ENCODE data around the gene MCM3AP. TPM values are rescaled to one million over a fixed set of nuclear protein-coding genes. Genes with fewer than 3 reads are reported as not detected.

The MCM3AP gene
- total RNA-seq, 1 donor from 2014 or later, result 107 TPM

GRCh38 chr21:46187814-46188213 lies 97.6 kb downstream of the MCM3AP start:
- no peak for DNase-seq (ENCODE audit: low spot score)

- no peak for DNase-seq (ENCODE audit: low spot score)
Measured at GRCh38 chr21:46187261-46187660, 98.2 kb downstream of the MCM3AP start.

GRCh38 chr21:46185716-46186115 lies 99.7 kb downstream of the MCM3AP start:
- DNase-seq (ENCODE audit: low spot score), result no peak

Other genes with a start within 250 kb of the MCM3AP start
- gene COL6A2, start 187.5 kb downstream of the MCM3AP start, total RNA-seq, result 1,004 TPM
- gene FTCD, start 130.0 kb downstream of the MCM3AP start, total RNA-seq, result 1.3 TPM
- 6.9 TPM for gene SPATC1L, start 101.2 kb downstream of the MCM3AP start, total RNA-seq
- gene LSS, start 56.8 kb downstream of the MCM3AP start, total RNA-seq, result 125 TPM
- gene YBEY, start 731 bp upstream of the MCM3AP start, total RNA-seq, result 8.9 TPM
- 4.4 TPM for gene C21orf58, start 38.3 kb upstream of the MCM3AP start, total RNA-seq
- 31.0 TPM for gene PCNT, start 38.5 kb upstream of the MCM3AP start, total RNA-seq
- 42.5 TPM for gene DIP2A, start 173.3 kb upstream of the MCM3AP start, total RNA-seq